Glutamatergic neuron (in vitro differentiated cells): Measurements from ENCODE around the gene CACNG7. TPM values are rescaled to one million over a fixed set of nuclear protein-coding genes. Genes with fewer than 3 reads are reported as not detected.
A peak's percentile ranks its signal among the peaks of the same experiment; 100 is the strongest.

ENCODE experiments used
- DNase-seq: peaks from one replicate; pipeline ENCODE4 v3.0.0; 2022
- H3K27ac Mint-ChIP-seq: one replicate; pipeline ENCODE4 v1.8.0; 2020; ENCODE audit warnings: mild to moderate bottlenecking, mixed read lengths, inconsistent platforms; ENCODE audit not compliant: unreplicated experiment
- H3K27me3 Mint-ChIP-seq: one replicate; pipeline ENCODE4 v1.8.0; 2020; ENCODE audit warnings: mild to moderate bottlenecking, moderate library complexity, mixed read lengths, inconsistent platforms; ENCODE audit not compliant: unreplicated experiment
- H3K36me3 Mint-ChIP-seq: one replicate; pipeline ENCODE4 v1.8.0; 2020; ENCODE audit warnings: mild to moderate bottlenecking, mixed read lengths, inconsistent platforms; ENCODE audit not compliant: unreplicated experiment
- H3K4me1 Mint-ChIP-seq: one replicate; pipeline ENCODE4 v1.8.0; 2020; ENCODE audit warnings: mild to moderate bottlenecking, low read depth, mixed read lengths, inconsistent platforms; ENCODE audit not compliant: unreplicated experiment
- H3K4me3 Mint-ChIP-seq: one replicate; pipeline ENCODE4 v1.8.0; 2020; ENCODE audit warnings: mild to moderate bottlenecking, mixed read lengths, inconsistent platforms; ENCODE audit not compliant: unreplicated experiment
- H3K9me3 Mint-ChIP-seq: one replicate; pipeline ENCODE4 v1.8.0; 2020; ENCODE audit warnings: mild to moderate bottlenecking, moderate library complexity, mixed read lengths, inconsistent platforms; ENCODE audit not compliant: unreplicated experiment
- total RNA-seq: library from RNA; stranded (reverse); fragmentation: NEBNext Ultra II Directional; extraction: Animal tissue kit (Norgen Biotek cat#: 25700); gene quantifications from one replicate; pipeline ENCODE4 v1.2.1, GENCODE V29; 2021; ENCODE audit not compliant: unreplicated experiment
- TF ChIP-seq, protein P1 (sequence below): fragments of 200-600 bp; sonication (generic); IDR thresholded peaks from one replicate; pipeline ENCODE4 v1.5.0; 2021; ENCODE audit not compliant: partially characterized antibody, unreplicated experiment

CACNG7 gene
- total RNA-seq, 1 donor from 2014 or later: 60.4 TPM

DNA sequence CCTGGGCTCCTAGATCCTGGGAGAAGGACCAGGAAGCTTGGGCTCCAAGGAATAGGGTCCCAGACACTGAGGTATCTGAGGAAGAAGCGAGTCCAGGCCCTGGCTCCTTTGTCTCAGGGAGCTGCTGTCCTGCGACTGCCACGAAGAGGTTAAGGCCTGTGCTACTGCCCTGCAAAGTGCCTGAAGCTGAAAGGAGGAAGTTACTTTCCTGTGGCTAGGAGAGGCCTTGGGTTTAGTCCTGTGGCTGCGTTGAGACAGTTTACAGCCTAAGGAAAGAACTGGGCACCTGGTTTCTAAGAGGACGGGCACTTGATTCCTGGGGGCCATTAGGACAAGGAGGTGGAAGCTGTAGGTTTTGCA lies 38.6 kb upstream of the CACNG7 start:
- peaks cover 7% of the 10 kb centered on the region for H3K36me3 Mint-ChIP-seq
- H3K27me3 Mint-ChIP-seq: peaks cover 12% of the 10 kb centered on the region
- H3K27ac Mint-ChIP-seq: no peak overlapping the region
- TF ChIP-seq, protein P1, sequence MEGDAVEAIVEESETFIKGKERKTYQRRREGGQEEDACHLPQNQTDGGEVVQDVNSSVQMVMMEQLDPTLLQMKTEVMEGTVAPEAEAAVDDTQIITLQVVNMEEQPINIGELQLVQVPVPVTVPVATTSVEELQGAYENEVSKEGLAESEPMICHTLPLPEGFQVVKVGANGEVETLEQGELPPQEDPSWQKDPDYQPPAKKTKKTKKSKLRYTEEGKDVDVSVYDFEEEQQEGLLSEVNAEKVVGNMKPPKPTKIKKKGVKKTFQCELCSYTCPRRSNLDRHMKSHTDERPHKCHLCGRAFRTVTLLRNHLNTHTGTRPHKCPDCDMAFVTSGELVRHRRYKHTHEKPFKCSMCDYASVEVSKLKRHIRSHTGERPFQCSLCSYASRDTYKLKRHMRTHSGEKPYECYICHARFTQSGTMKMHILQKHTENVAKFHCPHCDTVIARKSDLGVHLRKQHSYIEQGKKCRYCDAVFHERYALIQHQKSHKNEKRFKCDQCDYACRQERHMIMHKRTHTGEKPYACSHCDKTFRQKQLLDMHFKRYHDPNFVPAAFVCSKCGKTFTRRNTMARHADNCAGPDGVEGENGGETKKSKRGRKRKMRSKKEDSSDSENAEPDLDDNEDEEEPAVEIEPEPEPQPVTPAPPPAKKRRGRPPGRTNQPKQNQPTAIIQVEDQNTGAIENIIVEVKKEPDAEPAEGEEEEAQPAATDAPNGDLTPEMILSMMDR: no peak
- no peak for DNase-seq
- peaks cover 12% of the 10 kb centered on the region for H3K9me3 Mint-ChIP-seq
- peaks cover 3% of the 10 kb centered on the region for H3K4me1 Mint-ChIP-seq
- peak overlapping the region; percentile 69 for H3K4me3 Mint-ChIP-seq

GRCh38 chr19:53871454-53871853 lies 37.6 kb upstream of the CACNG7 start:
- TF ChIP-seq, protein P1: no peak
- Mint-ChIP-seq H3K36me3 (peaks cover 7% of the 10 kb centered on the region), H3K27me3 (peaks cover 9% of the 10 kb centered on the region), H3K9me3 (peaks cover 12% of the 10 kb centered on the region), H3K27ac (no peak overlapping the region), H3K4me3 (peak overlapping the region; percentile 46), H3K4me1 (peaks cover 3% of the 10 kb centered on the region)
- no peak for DNase-seq

- Mint-ChIP-seq H3K4me3 (no peak overlapping the region), H3K27ac (no peak overlapping the region), H3K36me3 (peaks cover 7% of the 10 kb centered on the region), H3K9me3 (peaks cover 7% of the 10 kb centered on the region), H3K27me3 (peaks cover 7% of the 10 kb centered on the region), H3K4me1 (peaks cover 7% of the 10 kb centered on the region)
- DNase-seq: no peak
- TF ChIP-seq, protein P1: no peak
These were observed 36.3 kb upstream of the CACNG7 start for GRCh38 chr19:53872762-53873161.

DNA sequence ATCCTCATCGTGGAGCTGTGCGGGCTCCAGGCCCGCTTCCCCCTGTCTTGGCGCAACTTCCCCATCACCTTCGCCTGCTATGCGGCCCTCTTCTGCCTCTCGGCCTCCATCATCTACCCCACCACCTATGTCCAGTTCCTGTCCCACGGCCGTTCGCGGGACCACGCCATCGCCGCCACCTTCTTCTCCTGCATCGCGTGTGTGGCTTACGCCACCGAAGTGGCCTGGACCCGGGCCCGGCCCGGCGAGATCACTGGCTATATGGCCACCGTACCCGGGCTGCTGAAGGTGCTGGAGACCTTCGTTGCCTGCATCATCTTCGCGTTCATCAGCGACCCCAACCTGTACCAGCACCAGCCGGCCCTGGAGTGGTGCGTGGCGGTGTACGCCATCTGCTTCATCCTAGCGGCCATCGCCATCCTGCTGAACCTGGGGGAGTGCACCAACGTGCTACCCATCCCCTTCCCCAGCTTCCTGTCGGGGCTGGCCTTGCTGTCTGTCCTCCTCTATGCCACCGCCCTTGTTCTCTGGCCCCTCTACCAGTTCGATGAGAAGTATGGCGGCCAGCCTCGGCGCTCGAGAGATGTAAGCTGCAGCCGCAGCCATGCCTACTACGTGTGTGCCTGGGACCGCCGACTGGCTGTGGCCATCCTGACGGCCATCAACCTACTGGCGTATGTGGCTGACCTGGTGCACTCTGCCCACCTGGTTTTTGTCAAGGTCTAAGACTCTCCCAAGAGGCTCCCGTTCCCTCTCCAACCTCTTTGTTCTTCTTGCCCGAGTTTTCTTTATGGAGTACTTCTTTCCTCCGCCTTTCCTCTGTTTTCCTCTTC lies 35.1 kb upstream of the CACNG7 start:
- Mint-ChIP-seq H3K27me3 (peaks cover 6% of the 10 kb centered on the region), H3K27ac (no peak overlapping the region), H3K36me3 (peaks cover 7% of the 10 kb centered on the region), H3K4me3 (no peak overlapping the region), H3K9me3 (peaks cover 7% of the 10 kb centered on the region), H3K4me1 (peaks cover 8% of the 10 kb centered on the region)
- no peak for DNase-seq
- TF ChIP-seq, protein P1: no peak

DNA sequence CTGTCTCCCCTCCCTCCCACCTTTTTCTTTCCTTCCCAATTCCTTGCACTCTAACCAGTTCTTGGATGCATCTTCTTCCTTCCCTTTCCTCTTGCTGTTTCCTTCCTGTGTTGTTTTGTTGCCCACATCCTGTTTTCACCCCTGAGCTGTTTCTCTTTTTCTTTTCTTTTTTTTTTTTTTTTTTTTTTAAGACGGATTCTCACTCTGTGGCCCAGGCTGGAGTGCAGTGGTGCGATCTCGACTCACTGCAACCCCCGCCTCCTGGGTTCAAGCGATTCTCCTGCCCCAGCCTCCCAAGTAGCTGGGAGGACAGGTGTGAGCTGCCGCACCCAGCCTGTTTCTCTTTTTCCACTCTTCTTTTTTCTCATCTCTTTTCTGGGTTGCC lies 34.5 kb upstream of the CACNG7 start:
- peaks cover 9% of the 10 kb centered on the region for H3K4me1 Mint-ChIP-seq
- TF ChIP-seq, protein P1: no peak
- no peak overlapping the region for H3K4me3 Mint-ChIP-seq
- peaks cover 7% of the 10 kb centered on the region for H3K36me3 Mint-ChIP-seq
- peaks cover 7% of the 10 kb centered on the region for H3K27me3 Mint-ChIP-seq
- no peak overlapping the region for H3K27ac Mint-ChIP-seq
- no peak for DNase-seq
- H3K9me3 Mint-ChIP-seq: peaks cover 8% of the 10 kb centered on the region
